Fibroblast of skin of right quadriceps (primary cell): ENCODE results near the gene HDAC4.

ENCODE experiments used
- DNase-seq: peaks from one replicate; pipeline ENCODE4 v3.0.0-alpha.2; 2013

HDAC4 gene

GRCh38 chr2:239291475-239292350, 109.1 kb downstream of the HDAC4 start:
- DNase-seq: no peak

- no peak for DNase-seq
These were observed 110.0 kb downstream of the HDAC4 start for GRCh38 chr2:239290618-239291474.

DNA sequence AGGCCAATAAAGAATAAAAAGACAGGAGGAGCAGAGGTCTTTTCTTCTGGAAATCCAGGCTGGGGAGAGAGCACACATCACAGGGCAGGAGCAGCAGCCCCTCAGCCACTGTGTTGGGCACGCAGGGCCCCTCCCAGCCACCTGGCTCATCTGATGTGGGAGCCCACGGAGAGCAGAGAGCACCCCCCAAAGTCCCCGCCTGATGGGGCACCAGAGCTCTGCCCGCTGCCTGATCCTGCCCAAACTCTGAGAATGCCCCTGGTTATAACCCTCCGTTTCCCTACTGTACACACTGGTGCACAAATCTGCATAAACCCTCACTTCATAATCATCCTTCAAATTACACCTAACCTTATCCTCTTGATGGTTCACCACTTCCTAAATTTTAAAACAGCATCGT, 111.3 kb downstream of the HDAC4 start:
- no peak for DNase-seq

DNA sequence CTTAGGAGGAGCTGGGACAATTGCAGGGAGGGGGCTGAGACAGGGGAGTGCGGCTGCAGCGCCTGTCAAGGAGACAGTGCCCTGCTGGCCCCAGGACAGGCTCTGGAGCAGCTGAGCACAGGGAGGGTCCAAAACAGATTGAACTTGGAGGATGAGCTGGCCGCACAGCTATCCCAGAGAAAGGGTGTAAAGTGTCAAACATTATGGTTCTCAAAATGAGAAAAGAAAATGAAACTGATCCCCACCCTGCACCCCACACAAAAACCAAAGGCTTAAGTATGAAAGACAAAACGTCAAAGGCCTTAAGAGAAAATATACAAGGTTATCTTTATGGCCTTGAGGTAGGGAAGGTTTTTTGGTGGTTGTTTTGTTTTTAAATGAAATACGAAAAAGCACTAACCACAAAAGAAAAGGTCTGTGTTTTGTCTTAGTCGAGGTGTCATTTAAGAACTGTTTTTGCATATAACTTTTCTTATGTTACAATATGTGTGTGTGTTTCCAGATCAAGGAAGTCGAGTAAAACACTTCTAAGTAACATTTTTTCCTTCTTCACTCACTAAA, 111.8 kb downstream of the HDAC4 start:
- no peak for DNase-seq

DNA sequence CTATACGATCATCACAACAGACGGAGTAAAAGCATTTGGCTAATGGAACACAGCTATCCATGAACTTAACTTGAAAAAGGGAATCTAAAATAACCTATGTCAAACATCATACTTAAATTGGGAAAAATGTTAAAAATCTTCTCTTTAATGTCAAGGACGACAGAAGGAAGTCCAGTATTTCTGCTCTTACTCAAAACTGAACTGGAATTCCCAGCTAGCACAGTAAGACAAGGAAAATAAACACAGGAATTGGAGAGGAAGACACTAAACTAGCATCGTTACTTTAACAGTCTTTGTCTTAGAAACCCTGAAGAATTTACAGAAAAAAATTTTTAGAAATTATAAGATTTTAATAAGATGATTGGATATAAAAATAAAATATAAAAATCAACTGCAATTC, 112.6 kb downstream of the HDAC4 start:
- DNase-seq: no peak

- DNase-seq: no peak
These were observed 113.4 kb downstream of the HDAC4 start for GRCh38 chr2:239287461-239287860.

DNA sequence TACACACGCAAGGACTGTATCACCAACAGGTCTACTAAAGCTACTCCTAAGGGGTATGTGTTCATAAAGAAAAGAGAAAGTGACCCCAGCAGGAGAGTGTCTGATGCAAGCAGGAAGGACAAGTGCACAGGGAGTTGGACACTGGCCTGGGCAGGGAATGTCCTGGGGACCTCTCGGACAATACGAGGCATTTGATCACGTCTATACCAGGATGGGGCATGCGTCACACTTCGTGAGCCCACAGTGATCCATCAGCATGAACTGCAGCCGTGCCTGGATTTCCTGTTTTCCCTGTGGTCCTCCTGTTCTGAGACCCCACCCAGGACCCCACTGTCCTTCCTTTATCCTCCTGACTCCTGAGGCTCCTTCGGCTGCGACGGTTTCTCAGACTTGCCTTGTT, 113.9 kb downstream of the HDAC4 start:
- no peak for DNase-seq

DNA sequence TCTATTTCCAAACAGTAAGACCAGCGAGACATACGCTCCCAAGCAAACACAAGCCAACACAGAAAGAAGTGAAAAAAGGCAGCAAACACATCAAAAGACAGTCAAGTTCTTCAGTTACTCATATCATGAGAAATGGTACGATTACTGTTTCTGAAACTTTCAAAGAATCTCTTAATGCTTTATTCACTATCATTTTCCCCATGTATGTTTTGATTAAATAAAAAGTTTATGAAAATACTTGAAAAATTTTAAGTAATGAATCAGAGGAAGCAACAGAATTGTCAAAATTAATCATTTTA, 114.9 kb downstream of the HDAC4 start:
- no peak for DNase-seq

DNA sequence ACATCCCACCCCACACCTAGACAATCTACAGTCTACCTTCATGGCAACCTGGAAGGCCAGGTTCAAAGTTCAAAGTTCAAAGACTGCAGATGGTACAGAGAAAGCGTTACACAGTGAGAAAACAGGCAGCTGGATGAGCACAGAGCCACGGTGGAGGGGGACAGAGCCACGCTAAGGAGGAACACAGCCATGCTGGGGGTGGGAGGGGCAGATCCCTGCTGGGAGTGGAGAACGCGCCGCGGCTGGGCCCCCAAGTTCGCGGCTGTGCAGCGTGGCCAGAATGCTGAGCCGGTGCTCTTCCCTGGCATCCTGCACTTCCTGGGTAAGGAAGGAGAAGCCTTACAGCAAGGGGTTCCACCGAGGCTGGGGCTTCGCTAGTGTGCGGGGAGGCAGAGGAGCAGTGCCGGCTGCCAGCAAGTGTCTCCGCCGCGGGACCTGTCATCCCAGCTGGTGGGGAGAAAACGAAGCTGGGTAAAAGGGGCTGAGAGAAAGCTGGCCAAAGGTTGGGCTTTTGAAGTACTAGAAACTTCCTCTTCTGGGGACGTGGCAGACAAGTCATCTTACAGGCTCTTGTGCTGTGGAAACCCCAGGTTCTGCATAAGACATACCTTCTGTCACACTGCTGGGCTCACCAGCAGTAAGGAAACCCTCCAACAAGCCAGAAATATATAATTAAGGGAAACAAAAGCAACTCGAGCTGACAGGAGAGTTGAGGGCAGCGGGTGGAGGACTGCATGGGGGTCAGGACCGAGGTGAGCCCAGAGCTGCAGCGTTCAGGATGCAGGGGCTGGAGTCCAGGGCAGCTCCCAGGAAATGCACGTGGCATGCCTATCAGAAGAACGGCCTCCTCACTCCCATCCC, 115.5 kb downstream of the HDAC4 start:
- no peak for DNase-seq

- no peak for DNase-seq
These were observed 116.6 kb downstream of the HDAC4 start for GRCh38 chr2:239283961-239284795.

GRCh38 chr2:239283288-239283945, 117.4 kb downstream of the HDAC4 start:
- DNase-seq: no peak

- no peak for DNase-seq
These were observed 118.2 kb downstream of the HDAC4 start for GRCh38 chr2:239282448-239283287.

DNA sequence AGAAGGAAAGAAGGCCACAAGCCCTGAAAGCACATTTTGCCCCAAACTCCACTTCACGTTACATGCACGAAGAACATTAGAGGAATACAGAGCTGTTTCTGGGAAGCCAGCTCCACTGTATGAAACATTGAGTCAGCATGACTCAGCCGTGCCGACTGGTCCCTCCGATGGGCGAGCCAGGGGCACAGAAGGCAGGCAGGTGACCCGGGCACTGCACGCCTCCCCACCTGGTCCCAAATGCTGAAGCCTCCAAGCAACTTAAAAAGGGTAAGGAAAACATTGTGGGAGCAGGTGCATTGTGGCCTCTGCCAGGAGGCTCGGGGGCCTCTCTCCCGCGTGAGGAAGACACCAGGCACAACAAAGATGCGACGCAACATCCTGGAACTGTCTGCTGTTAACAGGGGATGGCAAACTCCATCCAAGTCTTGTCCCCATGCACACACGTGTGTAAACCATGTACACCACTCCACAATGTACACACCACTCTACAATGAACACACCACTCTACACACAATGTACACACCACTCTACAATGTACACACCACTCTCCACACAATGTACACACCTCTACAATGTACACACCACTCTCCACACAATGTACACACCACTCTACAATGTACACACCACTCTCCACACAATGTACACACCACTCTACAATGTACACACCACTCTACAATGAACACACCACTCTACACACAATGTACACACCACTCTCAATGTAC, 120.4 kb downstream of the HDAC4 start:
- peak; percentile 71 for DNase-seq

DNA sequence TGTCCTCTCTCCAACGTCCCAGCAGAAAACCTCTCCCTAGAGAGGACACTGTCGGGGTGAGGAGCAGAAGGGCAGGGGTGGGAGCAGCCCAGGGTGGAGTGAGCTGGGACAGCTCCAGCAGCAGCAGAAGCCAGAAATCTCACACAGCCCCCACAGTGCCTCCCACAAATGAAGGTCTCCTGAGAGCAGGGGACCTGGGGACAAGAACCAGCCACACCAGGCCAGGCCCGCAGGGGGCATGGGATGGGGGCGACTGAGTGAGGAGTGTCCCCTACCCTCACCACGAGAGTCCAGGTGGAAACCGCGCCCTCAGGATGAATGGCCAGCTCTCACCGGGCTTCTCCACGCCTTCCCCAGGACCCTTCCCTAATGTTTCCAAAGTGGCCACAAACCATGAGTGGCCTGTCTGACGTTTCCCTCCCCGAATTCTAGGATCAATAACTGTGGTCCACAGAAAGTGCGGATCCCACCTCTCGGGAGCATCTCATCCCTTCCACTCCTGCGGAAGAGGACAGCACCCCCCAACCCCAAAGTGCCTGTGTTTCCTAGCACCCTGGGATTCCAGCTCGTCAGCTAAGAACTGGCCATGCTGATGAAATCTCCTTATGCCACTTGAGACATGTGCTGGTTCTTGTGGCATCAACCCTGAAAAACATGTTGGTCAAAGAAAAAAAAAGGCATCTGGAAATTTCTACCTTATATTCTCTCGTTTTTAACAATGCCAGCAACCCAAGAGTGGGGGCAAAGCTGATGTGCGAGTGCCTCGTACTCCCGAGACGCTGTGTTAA, 121.1 kb downstream of the HDAC4 start:
- DNase-seq: no peak

GRCh38 chr2:239278941-239279365, 121.9 kb downstream of the HDAC4 start:
- peak; percentile 65 for DNase-seq

DNA sequence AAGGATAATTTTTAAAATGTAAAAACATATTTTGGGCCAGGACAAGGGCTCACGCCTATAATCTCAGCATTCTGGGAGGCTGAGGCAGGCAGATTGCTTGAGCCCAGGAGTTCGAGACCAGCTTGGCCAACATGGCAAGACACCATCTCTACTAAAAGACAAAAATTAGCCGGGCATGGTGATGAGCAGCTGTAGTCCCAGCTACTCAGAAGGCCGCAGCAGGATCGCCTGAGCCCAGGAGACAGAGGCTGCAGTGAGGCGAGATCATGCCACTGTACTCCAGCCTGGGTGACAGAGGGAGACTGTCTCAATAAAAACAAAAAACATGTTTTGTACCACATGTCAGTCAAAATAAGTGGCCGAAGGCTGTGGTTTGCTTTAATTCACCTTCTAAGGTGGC, 122.5 kb downstream of the HDAC4 start:
- DNase-seq: no peak

DNA sequence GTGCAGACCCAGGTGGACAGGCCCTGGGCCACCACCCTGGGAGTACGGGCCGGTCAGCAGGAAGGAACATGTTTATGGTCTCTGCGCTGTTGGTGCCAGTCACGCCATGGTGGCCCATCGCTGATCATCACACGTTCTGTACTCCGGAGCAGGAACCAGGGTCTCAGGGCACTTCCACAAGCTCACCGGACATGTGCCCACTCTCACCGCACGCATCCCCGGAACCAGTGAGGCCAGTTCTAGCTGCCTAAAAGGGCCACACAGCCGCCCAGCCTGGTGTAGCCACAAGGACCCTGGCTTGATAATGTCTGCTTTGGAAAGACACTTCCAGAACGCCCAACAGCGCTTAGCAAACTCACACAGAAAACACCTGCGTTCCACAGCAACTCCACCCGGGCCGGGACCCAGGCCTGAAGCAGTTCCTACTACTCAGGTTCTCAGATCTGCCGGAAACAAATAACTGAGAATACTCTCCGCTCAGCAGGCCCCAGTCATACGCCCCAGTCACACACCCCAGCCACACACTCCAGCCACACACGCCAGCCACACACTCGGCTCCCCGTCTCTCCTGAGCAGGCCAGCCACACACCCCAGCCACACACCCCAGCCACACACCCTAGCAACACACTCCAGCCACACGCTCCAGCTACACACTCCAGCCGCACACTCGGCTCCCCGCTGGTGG, 123.3 kb downstream of the HDAC4 start:
- no peak for DNase-seq

GRCh38 chr2:239276851-239277250, 124.0 kb downstream of the HDAC4 start:
- DNase-seq: no peak
